ENCODE data around the gene CCNL2. TPM values are rescaled to one million over a fixed set of nuclear protein-coding genes. Genes with fewer than 3 reads are reported as not detected.

CCNL2 gene
- total RNA-seq, 4 donors from 2014 or later: 122 to 249 (median 142) TPM

- TF ChIP-seq POLR2A (IDR thresholded peaks at IDR 0.05) (no peak), CTCF (IDR thresholded peaks at IDR 0.05) (no peak)
- intact Hi-C loops (cut with DNase I; ENCODE audit: low total_unique reads): no loop called here
- no peak for DNase-seq (ENCODE audit: low spot score in 2 of 2)
- WGBS, 2 donors: 88 to 90% methylated on average over 53 to 78 of the region's 82 CpGs
- H3K4me3 ChIP-seq (ENCODE audit: low read depth, poor library complexity, severe bottlenecking): no peak overlapping the region
Measured at GRCh38 chr1:1439546-1440261, 40.6 kb upstream of the CCNL2 start.

GRCh38 chr1:1438531-1439381 is 39.6 kb upstream of the CCNL2 start:
- no peak for TF ChIP-seq CTCF (IDR thresholded peaks at IDR 0.05)
- TF ChIP-seq POLR2A (IDR thresholded peaks at IDR 0.05): no peak
- intact Hi-C loops (cut with DNase I; ENCODE audit: low total_unique reads): no loop called here
- H3K4me3 ChIP-seq (ENCODE audit: low read depth, poor library complexity, severe bottlenecking): no peak overlapping the region
- no peak for DNase-seq (ENCODE audit: low spot score in 2 of 2)
- 93 to 96% methylated on average over 34 to 45 of the region's 45 CpGs for WGBS, 2 donors

GRCh38 chr1:1437904-1438376 is 38.8 kb upstream of the CCNL2 start:
- intact Hi-C loops (cut with DNase I; ENCODE audit: low total_unique reads): no loop called here
- 67 to 81% methylated on average over 7 to 11 of the region's 11 CpGs for WGBS, 2 donors
- DNase-seq (ENCODE audit: low spot score in 2 of 2): no peak
- TF ChIP-seq CTCF (IDR thresholded peaks at IDR 0.05): no peak
- no peak for TF ChIP-seq POLR2A (IDR thresholded peaks at IDR 0.05)
- H3K4me3 ChIP-seq (ENCODE audit: low read depth, poor library complexity, severe bottlenecking): no peak overlapping the region

- intact Hi-C loops (cut with DNase I; ENCODE audit: low total_unique reads): no loop called here
- WGBS, 2 donors: 82 to 83% methylated on average over 24 to 27 of the region's 31 CpGs
- no peak for DNase-seq (ENCODE audit: low spot score in 2 of 2)
- no peak for TF ChIP-seq POLR2A (IDR thresholded peaks at IDR 0.05)
- no peak for TF ChIP-seq CTCF (IDR thresholded peaks at IDR 0.05)
- no peak overlapping the region for H3K4me3 ChIP-seq (ENCODE audit: low read depth, poor library complexity, severe bottlenecking)
Measured at GRCh38 chr1:1437033-1437903, 38.1 kb upstream of the CCNL2 start.

GRCh38 chr1:1436630-1437032 is 37.5 kb upstream of the CCNL2 start:
- no peak overlapping the region for H3K4me3 ChIP-seq (ENCODE audit: low read depth, poor library complexity, severe bottlenecking)
- TF ChIP-seq POLR2A (IDR thresholded peaks at IDR 0.05) (no peak), CTCF (IDR thresholded peaks at IDR 0.05) (no peak)
- intact Hi-C loops (cut with DNase I; ENCODE audit: low total_unique reads): no loop called here
- 81 to 92% methylated on average over 5 to 6 of the region's 7 CpGs for WGBS, 2 donors
- no peak for DNase-seq (ENCODE audit: low spot score in 2 of 2)

Measured in lower leg skin (tissue), 4 donors.